ENCODE data around the gene UBALD1.

The UBALD1 gene

DNA sequence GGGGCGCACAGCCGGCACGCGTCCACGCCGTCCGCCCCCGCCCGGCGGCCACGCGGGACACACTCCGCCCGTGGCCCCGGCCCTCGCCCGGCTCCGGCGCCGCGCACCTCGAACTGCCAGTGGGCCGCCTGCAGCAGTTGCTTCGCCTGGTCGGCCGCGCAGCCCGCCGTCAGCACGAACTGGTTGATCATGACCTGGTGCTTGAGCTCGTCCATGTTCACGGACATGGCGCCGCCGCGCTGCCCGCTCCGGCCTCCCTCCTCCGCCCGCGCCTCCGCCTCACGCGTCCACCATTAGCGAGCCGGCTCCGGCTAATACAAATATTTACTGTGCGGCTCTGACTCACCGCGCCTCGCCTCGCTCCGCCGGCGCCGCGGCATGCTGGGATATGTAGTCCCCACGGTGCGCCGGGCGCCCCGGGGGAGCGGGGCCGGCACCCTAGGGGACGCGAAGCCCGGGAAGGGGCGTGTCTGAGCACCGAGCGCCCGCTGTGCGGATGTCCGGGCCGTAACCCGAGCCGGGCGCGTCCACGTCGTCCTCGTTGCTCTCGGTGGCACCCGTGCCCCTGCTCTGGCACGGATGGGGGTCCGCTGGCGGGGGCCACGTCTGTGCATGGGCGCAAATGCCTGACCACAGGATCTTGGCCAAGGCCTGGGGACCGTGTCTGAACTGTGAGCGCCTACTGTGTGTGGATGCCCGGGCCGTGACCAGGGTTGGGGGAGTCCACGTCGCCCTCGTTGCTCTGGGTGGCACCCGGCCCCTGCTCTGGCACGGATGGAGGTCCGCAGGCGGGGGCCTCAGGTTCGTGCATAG, at the start of gene UBALD1:
Gene UBALD1, minus strand, starts transcription at position 318 of the 813 bp plus-strand sequence. Its CDS starts 91 bp downstream, at position 227.
- TF ChIP-seq POLR2A (IDR thresholded peaks at IDR 0.05; ENCODE audit: low read depth, low read length): peak; percentile 71
- FAIRE-seq: no peak
- peak; percentile 95 for DNase-seq (ENCODE audit: insufficient read length, low spot score)

DNA sequence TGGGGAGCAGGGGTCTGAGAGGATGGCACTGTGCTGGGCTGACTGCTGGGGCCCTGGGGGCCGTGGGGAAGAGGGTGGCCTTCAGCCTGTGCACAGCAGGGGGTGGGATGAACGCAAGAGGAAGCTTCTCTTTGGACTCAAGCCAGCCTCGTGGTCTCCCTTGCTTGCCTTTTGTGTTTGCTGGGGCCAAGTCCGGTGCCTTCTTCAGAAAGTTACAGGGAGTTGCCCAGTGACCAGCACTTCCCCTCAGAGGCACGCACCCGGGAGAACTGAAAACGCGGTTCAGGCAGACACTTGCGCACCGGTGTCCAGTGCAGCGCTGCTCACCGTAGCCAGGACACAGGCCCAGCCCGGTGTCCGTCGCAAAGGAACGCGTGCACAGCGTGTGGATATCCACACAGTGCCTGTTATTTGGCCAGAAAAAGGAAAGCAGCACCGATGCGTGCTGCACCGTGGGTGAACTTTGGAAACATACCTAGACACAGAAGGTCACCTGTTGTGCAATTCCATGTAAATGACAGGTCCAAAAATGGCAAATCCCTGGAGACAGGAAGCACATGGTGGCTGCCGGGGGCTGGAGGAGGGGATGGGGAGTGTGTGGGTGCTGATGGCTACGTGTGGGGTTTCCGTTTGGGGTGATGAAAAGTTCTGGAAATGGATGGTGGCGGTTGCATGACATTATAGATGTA, 49.2 kb upstream of the UBALD1 start:
- DNase-seq (ENCODE audit: insufficient read length, low spot score): no peak
- TF ChIP-seq POLR2A (IDR thresholded peaks at IDR 0.05; ENCODE audit: low read depth, low read length): no peak
- no peak for FAIRE-seq

GRCh38 chr16:4663465-4663776, 48.7 kb upstream of the UBALD1 start:
- FAIRE-seq: no peak
- no peak for TF ChIP-seq POLR2A (IDR thresholded peaks at IDR 0.05; ENCODE audit: low read depth, low read length)
- no peak for DNase-seq (ENCODE audit: insufficient read length, low spot score)

- no peak for TF ChIP-seq POLR2A (IDR thresholded peaks at IDR 0.05; ENCODE audit: low read depth, low read length)
- FAIRE-seq: no peak
- DNase-seq (ENCODE audit: insufficient read length, low spot score): no peak
These were observed 47.0 kb upstream of the UBALD1 start for GRCh38 chr16:4661661-4662060.

DNA sequence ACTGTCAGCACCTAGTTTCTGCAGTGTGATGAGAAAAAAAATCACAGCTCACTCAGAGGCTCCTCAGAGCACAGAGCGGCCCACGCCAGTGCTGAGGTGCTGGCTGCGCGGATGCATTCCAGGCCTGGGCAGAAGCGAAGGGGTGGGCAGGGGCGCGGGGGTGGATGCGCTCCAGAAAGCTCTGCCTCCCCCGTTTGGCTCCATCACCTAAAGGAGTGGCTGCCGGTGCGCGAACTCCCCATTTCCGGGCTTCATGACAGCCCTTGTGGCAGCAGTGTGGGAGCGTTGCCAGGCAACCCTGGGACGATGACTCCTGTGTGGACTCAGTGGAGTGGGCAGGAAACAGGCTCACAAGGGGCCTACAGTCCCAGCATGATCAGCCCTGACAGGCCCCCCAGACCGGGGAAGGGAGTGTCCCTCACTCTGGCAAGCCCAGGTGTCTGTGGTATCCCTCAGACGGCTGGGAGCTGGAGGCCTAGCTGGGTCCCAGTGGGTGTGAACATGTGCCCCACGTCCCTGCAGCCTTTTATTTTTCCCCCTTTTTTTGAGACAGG, 45.8 kb upstream of the UBALD1 start:
- FAIRE-seq: no peak
- DNase-seq (ENCODE audit: insufficient read length, low spot score): no peak
- TF ChIP-seq POLR2A (IDR thresholded peaks at IDR 0.05; ENCODE audit: low read depth, low read length): no peak

DNA sequence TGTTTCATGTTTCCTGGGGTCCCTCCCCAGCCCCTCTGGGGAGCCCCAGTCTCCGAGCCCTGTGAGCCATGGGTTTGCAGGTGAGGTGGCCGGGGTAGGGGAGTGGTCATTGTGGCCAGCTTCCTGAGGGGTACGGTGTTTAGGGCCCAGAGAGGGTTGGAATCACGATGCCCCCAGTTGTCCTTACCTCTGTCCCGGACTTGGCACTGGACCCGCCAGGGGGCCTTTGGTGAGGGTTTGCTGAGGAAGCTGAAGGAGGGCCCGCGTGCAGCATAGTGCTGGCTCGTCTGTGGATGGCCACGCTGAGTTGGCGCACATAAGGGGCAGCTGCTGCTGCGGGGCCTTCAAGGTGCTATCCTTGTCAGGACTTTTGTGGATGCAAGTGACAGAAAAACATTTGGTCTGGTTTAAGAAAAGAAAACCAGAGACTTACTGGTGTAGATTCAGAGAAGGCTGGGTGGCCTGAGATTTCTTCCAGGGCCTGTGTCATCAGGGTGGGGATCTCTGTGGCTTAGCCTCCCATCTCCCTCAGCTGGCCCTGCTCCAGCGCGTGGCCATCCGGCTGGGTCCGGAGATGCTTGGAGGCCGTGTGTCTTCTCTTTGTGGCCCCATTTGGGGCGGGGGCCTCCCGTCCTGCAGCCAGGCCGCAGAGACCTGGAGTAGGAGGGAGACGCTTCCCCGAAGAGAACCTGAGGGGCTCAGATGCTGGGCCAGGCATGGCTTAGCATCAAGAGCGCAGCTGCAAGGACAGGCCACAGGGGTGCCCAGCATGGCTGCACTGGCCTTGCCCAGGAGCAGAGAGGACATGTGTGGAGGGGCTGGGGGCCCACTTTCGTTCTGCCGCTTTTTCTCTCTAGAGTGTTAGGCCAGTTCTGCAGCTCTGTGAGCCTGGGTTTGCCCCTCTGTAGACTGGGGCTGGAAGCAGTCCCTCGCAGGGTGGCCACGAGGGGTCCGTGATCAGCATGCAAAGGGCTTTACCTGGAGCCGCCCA, 45.0 kb upstream of the UBALD1 start:
- no peak for DNase-seq (ENCODE audit: insufficient read length, low spot score)
- TF ChIP-seq POLR2A (IDR thresholded peaks at IDR 0.05; ENCODE audit: low read depth, low read length): no peak
- FAIRE-seq: no peak

DNA sequence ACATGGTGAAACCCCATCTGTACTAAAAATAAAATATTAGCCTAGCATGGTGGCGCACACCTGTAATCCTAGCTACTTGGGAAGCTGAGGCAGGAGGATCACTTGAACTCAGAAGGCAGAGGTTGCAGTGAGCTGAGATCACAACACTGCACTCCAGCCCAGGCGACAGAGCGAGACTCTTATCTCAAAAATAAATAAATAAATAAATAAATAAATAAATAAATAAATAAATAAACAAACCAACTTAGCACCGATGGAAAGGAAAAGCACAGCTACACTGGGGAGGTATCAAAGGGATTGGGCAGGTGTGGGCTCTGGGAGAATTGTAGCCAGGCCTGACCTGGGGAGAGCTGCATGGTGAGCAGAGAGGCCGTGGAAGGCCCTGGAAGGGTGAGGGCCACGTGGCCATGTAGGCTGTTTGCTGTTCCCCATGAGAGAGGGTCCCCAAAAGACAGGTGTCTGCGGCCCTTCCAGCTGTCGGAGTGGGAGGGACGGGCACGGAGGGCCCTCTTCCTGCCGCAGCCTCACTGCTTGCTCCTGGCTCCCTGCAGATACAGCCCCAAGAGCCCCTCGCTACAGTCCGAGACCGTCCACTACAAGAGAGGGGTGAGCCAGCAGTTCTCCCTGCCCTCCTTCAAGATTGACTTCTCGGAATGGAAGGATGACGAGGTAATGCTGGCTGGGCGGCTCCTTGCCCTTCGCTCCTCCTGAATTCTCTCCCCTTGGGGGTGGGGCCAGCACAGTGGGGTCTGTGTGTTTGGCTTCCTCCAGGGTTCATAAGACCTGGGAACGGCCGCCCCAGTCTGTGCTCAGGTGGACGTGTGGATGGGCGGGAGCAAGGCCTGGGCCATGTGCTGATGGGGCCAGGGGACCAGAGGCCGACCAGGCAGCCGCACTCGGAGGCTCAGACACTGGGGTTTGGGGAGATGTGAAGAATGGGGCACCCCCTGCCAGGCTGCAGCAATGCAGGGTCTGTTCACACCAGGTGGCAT, 42.3 kb upstream of the UBALD1 start:
- no peak for TF ChIP-seq POLR2A (IDR thresholded peaks at IDR 0.05; ENCODE audit: low read depth, low read length)
- DNase-seq (ENCODE audit: insufficient read length, low spot score) (no peak), FAIRE-seq (no peak)

GRCh38 chr16:4656221-4656620, 41.5 kb upstream of the UBALD1 start:
- DNase-seq (ENCODE audit: insufficient read length, low spot score): no peak
- TF ChIP-seq POLR2A (IDR thresholded peaks at IDR 0.05; ENCODE audit: low read depth, low read length): no peak
- no peak for FAIRE-seq

GRCh38 chr16:4655801-4656200, 41.1 kb upstream of the UBALD1 start:
- no peak for TF ChIP-seq POLR2A (IDR thresholded peaks at IDR 0.05; ENCODE audit: low read depth, low read length)
- DNase-seq (ENCODE audit: insufficient read length, low spot score): no peak
- no peak for FAIRE-seq

DNA sequence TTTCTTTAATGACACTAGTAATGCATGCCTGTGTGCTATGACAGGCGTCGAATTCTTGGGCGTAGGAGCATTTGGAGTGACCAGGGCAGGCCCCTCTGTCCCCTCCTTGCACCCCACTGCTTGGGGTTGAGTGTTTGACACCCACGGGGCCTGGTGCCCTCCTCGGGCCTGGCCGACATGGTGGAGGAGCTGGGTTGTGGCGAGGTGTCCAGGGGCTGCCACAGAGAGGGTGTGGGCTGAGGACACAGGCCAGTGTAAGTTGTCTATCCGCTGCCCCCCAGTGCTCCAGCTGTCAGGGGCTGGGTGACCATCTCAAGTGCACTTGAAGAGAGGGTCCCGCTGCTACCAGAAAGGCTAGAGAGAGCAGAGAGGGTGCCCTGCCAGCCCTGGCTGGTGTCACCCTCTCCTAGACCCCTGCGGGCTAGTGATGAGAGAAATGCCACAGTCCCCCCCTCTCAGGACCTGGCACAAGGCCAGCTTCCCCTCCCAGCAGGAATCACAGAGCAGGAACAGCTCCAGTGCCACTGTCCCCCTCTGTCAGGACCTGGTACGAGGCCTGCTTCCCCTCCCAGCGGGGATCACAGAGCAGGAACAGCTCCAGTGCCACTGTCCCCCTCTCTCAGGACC, 40.4 kb upstream of the UBALD1 start:
- DNase-seq (ENCODE audit: insufficient read length, low spot score) (no peak), FAIRE-seq (no peak)
- TF ChIP-seq POLR2A (IDR thresholded peaks at IDR 0.05; ENCODE audit: low read depth, low read length): no peak

GRCh38 chr16:4654011-4654963, 39.6 kb upstream of the UBALD1 start:
- FAIRE-seq (no peak), DNase-seq (ENCODE audit: insufficient read length, low spot score) (no peak)
- no peak for TF ChIP-seq POLR2A (IDR thresholded peaks at IDR 0.05; ENCODE audit: low read depth, low read length)
